DMS79 (cell line): Measurements from ENCODE around the gene BCL2L13.
"Not testable (repeated sequence)": the region's sequence is repeated elsewhere in the genome, so short reads cannot be mapped to it uniquely, and the experiment has no call there.

Experiments used
- DNase-seq: peaks from one replicate; lab custom pipeline; 2025; lab: John Stamatoyannopoulos, UW

The BCL2L13 gene

GRCh38 chr22:17638432-17639246 lies at the start of gene BCL2L13:
TSS of gene BCL2L13 (plus strand) at chr22:17638757. CDS start at chr22:17655712, 16,955 bp downstream.
- DNase-seq = peak; percentile 57

GRCh38 chr22:17589810-17590375 lies 48.7 kb upstream of the BCL2L13 start:
- no peak for DNase-seq

DNA sequence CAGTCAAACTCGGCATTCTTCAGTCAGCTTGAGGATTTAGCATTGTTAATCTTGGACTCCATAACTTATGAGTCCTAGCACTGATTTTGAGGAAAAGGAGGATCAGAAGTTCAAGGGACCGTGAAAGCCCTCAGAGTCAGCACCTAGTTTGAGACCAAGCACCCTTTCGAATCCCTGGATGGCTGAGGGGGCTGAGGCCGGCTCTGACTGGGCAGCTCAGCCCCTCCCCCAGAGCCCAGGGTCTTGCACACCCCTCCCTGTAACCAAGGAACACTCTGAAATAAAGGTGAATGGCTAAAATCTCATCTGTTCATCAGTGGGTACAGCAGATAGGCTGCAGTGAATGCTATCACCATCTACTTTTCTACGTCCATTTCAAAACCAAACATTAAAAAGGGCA lies 48.0 kb upstream of the BCL2L13 start:
- no peak for DNase-seq

GRCh38 chr22:17592201-17592600 lies 46.4 kb upstream of the BCL2L13 start:
- no peak for DNase-seq

GRCh38 chr22:17596226-17596625 lies 42.3 kb upstream of the BCL2L13 start:
- no peak for DNase-seq

DNA sequence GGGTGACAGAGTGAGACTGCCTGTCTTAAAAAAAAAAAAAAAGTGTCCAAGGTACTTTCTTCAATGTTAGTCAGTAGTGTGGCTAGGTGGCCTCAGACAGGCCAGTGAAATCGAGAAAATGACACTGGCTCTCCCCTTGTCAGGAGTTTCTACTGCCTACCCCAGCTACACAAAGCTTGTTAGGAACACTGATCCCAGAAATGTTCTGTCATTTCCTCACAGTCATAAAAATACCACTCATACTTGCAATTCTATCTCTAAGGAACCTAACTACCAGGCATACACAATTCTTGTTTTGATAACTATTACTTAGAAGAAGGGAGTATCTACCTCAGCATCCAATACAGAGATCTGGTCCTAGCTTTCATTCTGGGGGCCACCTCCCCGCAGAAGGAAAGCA lies 41.3 kb upstream of the BCL2L13 start:
- no peak for DNase-seq

DNA sequence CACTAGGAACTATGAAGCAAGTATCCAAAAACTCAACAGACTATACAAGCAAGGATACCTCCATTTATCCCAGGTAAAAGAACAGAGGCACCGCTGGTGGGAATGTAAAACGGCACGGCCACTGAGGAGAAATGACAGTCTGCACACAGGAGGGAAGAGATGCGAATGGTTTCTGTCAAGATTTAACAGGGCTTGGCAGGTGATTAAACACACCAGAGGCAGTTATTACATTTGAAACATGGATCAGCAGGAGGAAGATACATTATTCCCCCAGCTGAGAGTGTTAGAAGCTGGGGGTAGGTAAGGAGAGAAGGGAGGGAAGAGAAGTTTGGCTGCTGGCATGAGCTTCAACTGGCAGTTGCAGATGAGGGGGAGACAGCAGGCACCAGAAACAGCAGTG lies 40.2 kb upstream of the BCL2L13 start:
- DNase-seq = no peak

- no peak for DNase-seq
These were observed 37.5 kb upstream of the BCL2L13 start for GRCh38 chr22:17601031-17601430.

GRCh38 chr22:17603668-17604067 lies 34.9 kb upstream of the BCL2L13 start:
- no peak for DNase-seq

DNA sequence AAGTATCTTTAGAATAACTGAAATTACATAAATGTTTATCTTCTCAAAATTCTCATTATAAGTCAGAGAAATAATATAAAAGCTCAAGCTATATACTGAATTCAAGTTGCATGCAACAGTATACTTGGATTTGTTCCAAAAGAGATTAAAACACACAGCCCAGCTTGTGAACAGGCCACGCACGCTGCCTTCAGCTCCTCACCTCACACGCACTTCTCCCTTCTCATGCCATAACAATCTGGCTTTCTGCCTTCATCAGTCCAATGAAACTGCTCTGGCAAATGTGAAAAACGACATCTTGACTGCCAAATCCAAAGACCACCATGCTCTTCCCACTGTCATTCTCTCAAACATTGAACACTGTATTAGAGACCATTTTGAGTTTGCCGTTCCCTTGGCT lies 32.1 kb upstream of the BCL2L13 start:
- DNase-seq = no peak

DNA sequence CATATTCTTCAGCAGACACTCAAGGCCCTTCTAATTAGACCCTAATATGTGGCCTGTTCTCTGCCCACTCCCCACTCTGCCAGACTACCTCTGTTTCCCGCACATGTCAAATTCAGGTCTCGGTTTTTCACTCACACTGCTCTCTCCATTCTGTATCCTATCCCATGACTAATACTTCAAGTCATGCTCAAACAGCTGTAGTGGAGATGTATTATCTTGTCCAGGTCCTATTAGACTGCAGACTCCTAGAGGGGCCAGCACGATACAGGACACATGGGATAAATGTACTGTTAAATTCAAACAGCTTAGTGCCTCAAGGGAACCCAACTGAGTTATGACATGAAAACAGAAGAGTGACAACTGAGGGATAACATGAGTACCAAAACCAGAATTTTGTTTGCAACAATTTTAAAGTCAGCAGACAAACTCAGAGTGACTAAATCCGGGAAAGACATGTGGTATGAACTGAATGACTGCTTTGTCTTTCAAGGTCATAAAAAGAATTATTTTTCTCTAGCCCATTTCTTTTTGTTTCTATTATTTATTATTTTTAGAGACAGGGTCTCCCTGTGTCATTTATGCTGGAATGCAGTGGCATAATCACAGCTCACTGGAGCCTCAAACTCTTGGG lies 30.6 kb upstream of the BCL2L13 start:
- DNase-seq = no peak

DNA sequence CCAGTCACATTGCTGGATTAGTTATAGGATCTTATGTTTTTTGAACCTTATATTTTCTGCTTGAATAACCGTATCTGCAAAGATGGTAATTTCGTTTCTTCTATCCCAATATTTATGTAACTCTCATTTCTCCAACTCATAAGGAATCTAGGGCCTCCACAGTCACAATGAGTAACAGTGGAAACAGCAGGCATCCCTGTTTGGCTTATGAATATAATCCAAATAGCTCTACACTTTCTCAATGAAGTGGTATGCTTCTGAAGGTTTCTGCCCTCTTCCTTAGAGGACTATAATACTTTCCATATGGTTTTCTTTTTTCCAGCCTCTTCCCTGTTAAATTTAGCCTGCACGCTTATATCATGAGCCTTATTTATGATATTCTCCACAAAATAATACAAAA lies 26.5 kb upstream of the BCL2L13 start:
- no peak for DNase-seq

DNA sequence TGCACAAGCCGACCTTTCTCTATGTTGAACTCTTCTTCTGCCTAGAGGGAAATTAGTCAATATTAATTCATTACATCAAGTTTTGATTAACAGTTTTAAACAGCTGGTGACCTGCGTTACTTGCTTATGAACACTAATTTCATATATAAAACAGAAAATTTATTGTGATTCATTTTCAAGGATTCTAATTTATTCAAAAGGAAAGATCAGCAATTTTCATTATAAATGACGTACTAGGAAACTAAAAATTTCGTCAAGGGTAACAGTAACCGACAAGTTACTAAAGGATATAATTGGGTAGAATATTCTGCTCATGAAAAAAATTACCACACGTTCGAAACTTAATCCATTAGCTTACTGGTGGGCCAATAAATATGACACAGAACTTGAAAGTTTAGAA lies 25.3 kb upstream of the BCL2L13 start:
- no peak for DNase-seq

DNA sequence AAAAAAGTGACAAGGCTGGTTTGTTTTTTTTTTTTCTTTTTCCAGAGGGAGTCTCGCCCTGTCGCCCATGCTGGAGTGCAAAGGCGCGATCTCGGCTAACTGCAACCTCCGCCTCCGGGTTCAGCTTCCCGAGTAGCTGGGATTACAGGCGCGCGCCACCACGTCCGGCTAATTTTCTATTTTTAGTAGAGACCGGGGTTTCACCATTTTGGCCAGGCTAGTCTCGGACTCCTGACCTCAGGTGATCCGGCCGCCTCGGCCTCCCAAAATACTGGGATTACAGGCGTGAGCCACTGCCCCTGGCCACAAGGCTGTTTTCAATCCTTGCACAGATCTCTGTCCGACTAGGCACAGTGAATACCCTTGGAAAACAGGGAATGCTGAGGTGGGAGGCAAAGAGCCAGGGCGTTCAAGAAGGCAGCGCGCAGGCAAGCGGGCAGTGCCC lies 10.6 kb upstream of the BCL2L13 start:
- DNase-seq = no peak

DNA sequence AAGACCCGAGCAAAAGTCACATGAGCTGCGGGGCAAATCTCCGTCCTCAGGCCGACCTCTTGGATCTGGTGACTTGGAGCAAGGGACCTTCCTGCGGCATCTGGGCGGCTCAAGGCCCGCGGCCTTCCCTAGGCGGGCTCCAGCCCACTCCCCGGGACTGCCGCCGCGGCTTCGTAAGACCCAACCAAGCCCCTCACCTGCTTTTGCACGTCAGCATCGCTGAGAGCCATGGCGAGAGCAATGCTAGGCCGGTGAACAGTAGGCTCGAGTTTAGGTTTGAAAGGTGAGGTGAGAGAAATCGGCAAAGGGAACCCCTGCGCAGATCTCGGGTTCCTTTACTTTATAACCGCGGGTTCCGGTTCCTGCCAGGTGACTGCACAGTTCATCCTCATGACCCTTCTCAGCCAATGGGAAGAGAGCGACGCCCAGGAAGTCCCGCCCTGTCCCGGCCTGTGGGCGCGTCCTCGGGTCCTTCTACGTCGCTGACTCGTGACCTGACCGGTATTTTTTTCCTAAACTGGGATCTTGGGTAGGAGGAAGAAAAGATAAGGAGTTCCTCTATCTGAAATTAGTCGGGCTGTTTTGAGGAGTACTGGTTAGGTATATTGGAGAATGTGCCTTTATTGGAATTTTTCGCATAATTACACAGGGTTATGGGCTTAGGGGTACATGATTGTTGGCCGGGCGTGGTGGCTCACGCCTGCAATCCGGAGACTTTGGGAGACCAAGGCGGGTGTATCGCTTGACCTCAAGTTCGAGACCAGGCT lies 10.0 kb upstream of the BCL2L13 start, which contains the start of gene ATP6V1E1:
Gene ATP6V1E1, minus strand, starts transcription at position 344 of the 767 bp plus-strand sequence. Its CDS starts 114 bp downstream, at position 230.
- peak; percentile 84 for DNase-seq

GRCh38 chr22:17629173-17629489 lies 9.4 kb upstream of the BCL2L13 start:
- no peak for DNase-seq

- no peak for DNase-seq
These were observed 8.9 kb upstream of the BCL2L13 start for GRCh38 chr22:17629641-17630040.

- DNase-seq = no peak
These were observed 7.4 kb upstream of the BCL2L13 start for GRCh38 chr22:17631076-17631565.

DNA sequence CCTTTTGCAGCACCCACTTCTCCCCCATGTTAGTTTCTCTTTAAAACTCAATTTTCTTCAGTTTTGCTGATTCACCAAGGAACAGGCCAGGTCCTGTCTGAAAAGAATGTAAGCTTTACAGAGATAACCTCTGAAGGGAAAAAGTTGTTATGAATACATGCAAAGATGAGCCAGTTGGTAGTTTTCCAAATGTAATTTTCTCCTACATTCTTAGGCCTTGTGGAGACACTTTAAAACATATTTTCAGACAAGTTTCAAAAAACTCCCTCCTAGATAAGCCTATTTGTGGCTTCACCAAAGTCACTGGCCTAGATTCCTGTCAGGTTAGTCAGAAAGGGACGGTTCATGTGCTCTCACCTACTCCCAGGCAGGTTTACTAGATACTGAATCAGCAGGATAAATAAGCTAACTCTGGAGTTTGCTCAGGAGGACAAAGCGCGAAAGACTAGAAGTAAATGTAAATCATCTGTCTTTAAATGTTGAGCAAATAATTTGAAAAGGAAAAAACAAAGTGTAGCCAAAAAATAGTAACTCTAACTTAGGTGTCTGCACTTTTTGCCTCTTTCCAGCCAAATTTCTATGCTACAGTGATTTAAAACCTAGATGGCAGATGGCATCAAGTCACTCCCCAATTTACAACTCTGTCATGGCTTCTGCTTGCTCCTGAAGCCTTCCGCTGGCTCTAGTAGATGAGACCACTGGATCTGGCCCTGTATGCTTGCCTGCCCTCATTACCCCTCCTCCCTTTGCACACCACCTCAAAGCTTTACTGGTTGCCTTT lies 5.2 kb upstream of the BCL2L13 start:
- DNase-seq = no peak

GRCh38 chr22:17633998-17634323 lies 4.6 kb upstream of the BCL2L13 start:
- DNase-seq = no peak

DNA sequence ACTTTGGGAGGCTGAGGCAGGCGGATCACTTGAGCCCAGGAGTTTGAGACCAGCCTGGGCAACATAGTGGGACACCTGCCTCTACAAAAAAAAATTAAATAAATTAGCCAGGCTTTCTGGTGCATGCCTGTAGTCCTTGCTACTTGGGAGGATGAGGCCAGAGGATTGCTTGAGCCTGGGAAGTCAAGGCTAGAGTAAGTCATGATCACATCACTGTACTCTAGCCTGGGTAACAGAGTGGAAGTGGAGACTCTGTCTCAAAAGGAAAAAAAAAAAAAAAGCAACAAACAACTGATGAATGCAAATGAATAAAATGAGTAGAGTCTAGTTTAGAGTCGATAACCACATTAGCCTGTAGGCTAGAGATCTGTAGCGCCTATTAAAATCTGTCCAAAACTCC lies 3.9 kb upstream of the BCL2L13 start:
- no peak for DNase-seq

DNA sequence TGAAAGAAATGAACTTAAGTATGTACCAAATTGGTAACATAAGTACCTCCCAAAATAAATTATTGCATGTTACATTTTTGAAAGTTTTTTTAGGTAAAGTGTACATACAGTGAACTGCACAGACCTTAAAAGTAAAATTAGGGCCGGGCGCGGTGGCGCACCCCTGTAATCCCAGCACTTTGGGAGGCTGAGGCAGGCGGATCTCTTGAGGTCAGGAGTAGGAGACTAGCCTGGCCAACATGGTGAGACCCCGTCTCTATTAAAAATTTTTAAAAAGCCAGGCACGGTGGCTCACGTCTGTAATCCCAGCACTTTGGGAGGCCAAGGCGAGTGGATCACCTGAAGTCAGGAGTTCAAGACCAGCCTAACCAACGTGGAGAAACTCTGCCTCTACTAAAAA lies 1.7 kb upstream of the BCL2L13 start:
- not testable (repeated sequence) for DNase-seq
